ENCODE data around the gene TRAPPC5.

DNA sequence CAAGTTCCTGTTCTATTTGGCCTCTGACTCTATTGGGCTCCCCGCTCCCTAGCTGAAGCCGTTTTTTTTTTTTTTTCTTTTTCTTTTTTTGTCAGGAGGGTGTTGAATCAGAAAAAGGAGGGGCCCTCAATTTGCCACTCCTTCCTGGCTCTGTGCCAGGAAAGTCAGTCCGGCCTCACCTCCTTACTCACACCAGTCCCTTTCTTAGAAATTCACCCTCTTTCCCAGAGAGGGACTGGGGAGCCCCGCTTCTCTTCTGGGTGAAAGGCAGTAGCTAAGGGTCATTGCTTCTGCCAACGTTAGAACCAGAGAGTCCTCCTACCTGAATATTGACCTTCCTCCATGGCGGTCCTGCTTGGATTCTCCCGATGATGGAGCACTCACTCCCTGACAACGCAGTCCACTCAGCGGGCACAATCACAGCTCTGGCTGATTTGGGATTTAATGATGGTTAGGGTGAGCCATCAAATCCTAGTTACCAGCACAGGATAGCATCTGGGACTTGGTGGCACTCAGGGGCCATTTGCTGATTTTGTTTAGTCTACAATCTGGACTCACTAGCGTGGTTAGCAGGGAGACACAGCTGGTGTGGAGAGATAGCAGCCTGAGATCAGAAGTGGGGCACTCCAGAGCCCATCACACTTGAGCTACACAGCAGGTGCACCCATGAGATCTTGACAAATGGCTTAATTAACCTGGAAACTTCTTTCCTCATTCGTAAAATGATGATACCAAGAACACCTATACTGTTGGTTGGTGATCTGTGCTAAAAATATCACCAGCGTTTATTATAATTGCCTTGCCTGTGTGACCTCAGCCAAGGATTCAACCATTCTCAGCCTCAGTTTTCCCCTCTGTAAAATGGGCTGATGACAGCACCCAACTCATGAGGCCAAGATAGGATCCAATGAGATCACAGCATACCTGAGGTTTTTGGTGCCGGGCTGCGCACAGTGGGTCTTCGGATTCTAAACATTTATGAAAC, 19.1 kb downstream of the TRAPPC5 start:
- TF ChIP-seq, protein P1, sequence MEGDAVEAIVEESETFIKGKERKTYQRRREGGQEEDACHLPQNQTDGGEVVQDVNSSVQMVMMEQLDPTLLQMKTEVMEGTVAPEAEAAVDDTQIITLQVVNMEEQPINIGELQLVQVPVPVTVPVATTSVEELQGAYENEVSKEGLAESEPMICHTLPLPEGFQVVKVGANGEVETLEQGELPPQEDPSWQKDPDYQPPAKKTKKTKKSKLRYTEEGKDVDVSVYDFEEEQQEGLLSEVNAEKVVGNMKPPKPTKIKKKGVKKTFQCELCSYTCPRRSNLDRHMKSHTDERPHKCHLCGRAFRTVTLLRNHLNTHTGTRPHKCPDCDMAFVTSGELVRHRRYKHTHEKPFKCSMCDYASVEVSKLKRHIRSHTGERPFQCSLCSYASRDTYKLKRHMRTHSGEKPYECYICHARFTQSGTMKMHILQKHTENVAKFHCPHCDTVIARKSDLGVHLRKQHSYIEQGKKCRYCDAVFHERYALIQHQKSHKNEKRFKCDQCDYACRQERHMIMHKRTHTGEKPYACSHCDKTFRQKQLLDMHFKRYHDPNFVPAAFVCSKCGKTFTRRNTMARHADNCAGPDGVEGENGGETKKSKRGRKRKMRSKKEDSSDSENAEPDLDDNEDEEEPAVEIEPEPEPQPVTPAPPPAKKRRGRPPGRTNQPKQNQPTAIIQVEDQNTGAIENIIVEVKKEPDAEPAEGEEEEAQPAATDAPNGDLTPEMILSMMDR (conservative IDR thresholded peaks at IDR 0.05; ENCODE audit: low read depth in 2 of 2) = no peak
- no peak for TF ChIP-seq EZH2phosphoT487 (IDR thresholded peaks at IDR 0.05; ENCODE audit: unreplicated experiment)
- no peak for TF ChIP-seq NANOG (IDR thresholded peaks at IDR 0.05; ENCODE audit: borderline replicate concordance)
- TF ChIP-seq EZH2 (IDR thresholded peaks at IDR 0.05; ENCODE audit: low read depth, unreplicated experiment) = no peak
- TF ChIP-seq, protein P2, sequence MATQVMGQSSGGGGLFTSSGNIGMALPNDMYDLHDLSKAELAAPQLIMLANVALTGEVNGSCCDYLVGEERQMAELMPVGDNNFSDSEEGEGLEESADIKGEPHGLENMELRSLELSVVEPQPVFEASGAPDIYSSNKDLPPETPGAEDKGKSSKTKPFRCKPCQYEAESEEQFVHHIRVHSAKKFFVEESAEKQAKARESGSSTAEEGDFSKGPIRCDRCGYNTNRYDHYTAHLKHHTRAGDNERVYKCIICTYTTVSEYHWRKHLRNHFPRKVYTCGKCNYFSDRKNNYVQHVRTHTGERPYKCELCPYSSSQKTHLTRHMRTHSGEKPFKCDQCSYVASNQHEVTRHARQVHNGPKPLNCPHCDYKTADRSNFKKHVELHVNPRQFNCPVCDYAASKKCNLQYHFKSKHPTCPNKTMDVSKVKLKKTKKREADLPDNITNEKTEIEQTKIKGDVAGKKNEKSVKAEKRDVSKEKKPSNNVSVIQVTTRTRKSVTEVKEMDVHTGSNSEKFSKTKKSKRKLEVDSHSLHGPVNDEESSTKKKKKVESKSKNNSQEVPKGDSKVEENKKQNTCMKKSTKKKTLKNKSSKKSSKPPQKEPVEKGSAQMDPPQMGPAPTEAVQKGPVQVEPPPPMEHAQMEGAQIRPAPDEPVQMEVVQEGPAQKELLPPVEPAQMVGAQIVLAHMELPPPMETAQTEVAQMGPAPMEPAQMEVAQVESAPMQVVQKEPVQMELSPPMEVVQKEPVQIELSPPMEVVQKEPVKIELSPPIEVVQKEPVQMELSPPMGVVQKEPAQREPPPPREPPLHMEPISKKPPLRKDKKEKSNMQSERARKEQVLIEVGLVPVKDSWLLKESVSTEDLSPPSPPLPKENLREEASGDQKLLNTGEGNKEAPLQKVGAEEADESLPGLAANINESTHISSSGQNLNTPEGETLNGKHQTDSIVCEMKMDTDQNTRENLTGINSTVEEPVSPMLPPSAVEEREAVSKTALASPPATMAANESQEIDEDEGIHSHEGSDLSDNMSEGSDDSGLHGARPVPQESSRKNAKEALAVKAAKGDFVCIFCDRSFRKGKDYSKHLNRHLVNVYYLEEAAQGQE (IDR thresholded peaks at IDR 0.05; ENCODE audit: unreplicated experiment) = no peak
- TF ChIP-seq POLR2AphosphoS5 (IDR thresholded peaks at IDR 0.05; ENCODE audit: low read depth) = no peak
- TF ChIP-seq, protein P3, sequence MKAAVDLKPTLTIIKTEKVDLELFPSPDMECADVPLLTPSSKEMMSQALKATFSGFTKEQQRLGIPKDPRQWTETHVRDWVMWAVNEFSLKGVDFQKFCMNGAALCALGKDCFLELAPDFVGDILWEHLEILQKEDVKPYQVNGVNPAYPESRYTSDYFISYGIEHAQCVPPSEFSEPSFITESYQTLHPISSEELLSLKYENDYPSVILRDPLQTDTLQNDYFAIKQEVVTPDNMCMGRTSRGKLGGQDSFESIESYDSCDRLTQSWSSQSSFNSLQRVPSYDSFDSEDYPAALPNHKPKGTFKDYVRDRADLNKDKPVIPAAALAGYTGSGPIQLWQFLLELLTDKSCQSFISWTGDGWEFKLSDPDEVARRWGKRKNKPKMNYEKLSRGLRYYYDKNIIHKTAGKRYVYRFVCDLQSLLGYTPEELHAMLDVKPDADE (IDR thresholded peaks at IDR 0.05) = no peak
- no peak for TF ChIP-seq ZNF331 (CRISPR knock-in tag; IDR thresholded peaks at IDR 0.05; ENCODE audit: low read depth)
- no peak for TF ChIP-seq CREB1 (CRISPR knock-in tag; IDR thresholded peaks at IDR 0.05; ENCODE audit: low read depth)
- TF ChIP-seq JUNB (IDR thresholded peaks at IDR 0.05; ENCODE audit: unreplicated experiment) = no peak
- TF ChIP-seq STAT1 (IDR thresholded peaks at IDR 0.05; ENCODE audit: unreplicated experiment) = no peak
- TF ChIP-seq, protein P4, sequence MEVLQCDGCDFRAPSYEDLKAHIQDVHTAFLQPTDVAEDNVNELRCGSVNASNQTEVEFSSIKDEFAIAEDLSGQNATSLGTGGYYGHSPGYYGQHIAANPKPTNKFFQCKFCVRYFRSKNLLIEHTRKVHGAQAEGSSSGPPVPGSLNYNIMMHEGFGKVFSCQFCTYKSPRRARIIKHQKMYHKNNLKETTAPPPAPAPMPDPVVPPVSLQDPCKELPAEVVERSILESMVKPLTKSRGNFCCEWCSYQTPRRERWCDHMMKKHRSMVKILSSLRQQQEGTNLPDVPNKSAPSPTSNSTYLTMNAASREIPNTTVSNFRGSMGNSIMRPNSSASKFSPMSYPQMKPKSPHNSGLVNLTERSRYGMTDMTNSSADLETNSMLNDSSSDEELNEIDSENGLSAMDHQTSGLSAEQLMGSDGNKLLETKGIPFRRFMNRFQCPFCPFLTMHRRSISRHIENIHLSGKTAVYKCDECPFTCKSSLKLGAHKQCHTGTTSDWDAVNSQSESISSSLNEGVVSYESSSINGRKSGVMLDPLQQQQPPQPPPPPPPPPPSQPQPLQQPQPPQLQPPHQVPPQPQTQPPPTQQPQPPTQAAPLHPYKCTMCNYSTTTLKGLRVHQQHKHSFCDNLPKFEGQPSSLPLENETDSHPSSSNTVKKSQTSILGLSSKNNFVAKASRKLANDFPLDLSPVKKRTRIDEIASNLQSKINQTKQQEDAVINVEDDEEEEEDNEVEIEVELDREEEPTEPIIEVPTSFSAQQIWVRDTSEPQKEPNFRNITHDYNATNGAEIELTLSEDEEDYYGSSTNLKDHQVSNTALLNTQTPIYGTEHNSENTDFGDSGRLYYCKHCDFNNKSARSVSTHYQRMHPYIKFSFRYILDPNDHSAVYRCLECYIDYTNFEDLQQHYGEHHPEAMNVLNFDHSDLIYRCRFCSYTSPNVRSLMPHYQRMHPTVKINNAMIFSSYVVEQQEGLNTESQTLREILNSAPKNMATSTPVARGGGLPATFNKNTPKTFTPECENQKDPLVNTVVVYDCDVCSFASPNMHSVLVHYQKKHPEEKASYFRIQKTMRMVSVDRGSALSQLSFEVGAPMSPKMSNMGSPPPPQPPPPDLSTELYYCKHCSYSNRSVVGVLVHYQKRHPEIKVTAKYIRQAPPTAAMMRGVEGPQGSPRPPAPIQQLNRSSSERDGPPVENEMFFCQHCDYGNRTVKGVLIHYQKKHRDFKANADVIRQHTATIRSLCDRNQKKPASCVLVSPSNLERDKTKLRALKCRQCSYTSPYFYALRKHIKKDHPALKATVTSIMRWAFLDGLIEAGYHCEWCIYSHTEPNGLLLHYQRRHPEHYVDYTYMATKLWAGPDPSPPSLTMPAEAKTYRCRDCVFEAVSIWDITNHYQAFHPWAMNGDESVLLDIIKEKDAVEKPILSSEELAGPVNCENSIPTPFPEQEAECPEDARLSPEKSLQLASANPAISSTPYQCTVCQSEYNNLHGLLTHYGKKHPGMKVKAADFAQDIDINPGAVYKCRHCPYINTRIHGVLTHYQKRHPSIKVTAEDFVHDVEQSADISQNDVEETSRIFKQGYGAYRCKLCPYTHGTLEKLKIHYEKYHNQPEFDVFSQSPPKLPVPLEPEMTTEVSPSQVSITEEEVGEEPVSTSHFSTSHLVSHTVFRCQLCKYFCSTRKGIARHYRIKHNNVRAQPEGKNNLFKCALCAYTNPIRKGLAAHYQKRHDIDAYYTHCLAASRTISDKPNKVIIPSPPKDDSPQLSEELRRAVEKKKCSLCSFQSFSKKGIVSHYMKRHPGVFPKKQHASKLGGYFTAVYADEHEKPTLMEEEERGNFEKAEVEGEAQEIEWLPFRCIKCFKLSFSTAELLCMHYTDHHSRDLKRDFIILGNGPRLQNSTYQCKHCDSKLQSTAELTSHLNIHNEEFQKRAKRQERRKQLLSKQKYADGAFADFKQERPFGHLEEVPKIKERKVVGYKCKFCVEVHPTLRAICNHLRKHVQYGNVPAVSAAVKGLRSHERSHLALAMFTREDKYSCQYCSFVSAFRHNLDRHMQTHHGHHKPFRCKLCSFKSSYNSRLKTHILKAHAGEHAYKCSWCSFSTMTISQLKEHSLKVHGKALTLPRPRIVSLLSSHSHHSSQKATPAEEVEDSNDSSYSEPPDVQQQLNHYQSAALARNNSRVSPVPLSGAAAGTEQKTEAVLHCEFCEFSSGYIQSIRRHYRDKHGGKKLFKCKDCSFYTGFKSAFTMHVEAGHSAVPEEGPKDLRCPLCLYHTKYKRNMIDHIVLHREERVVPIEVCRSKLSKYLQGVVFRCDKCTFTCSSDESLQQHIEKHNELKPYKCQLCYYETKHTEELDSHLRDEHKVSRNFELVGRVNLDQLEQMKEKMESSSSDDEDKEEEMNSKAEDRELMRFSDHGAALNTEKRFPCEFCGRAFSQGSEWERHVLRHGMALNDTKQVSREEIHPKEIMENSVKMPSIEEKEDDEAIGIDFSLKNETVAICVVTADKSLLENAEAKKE (CRISPR knock-in tag; IDR thresholded peaks at IDR 0.05) = no peak
- TF ChIP-seq ZNF114 (CRISPR knock-in tag; IDR thresholded peaks at IDR 0.05) = no peak
